Frontal cortex (tissue), 4 donors: ENCODE measurements around the gene LDB2. TPM values are rescaled to one million over a fixed set of nuclear protein-coding genes. Genes with fewer than 3 reads are reported as not detected.
A peak's percentile ranks its signal among the peaks of the same experiment; 100 is the strongest.

ENCODE experiments used
- DNase-seq, 2 donors: peaks; one replicate each; pipeline ENCODE4 v3.0.0; 2012; ENCODE audit warnings: low spot score in 2 of 2
- FAIRE-seq: peaks from 2 replicates; lab custom pipeline; 2012; peaks lifted over from hg19 to GRCh38; lab: Jason Lieb, UNC
- total RNA-seq: library from RNA; depleted of rRNA; stranded (reverse); fragments of >200 nt; gene quantifications from one replicate; pipeline ENCODE4 v1.2.3, GENCODE V29; 2014
- donor health status: control.
- donor health status: control.
- donor health status: control.

The LDB2 gene
- total RNA-seq, 1 donor from 2014 or later, result 216 TPM

GRCh38 chr4:16812041-16812440 is 86.4 kb downstream of the LDB2 start:
- no peak for FAIRE-seq
- DNase-seq, result no peak

- DNase-seq, result no peak
Observed at GRCh38 chr4:16809943-16810342, 88.5 kb downstream of the LDB2 start.

GRCh38 chr4:16809064-16809463 is 89.4 kb downstream of the LDB2 start:
- FAIRE-seq, result no peak
- DNase-seq, result no peak

More at GRCh38 chr4:16809943-16810342, 88.5 kb downstream of the LDB2 start:
- FAIRE-seq, result no peak

GRCh38 chr4:16807355-16807754 is 91.1 kb downstream of the LDB2 start:
- DNase-seq, result no peak
- no peak for FAIRE-seq

GRCh38 chr4:16804581-16804980 is 93.9 kb downstream of the LDB2 start:
- FAIRE-seq (no peak), DNase-seq (no peak)

GRCh38 chr4:16802044-16802443 is 96.4 kb downstream of the LDB2 start:
- FAIRE-seq, result no peak

GRCh38 chr4:16801356-16801755 is 97.1 kb downstream of the LDB2 start:
- FAIRE-seq (no peak), DNase-seq (no peak)

More at GRCh38 chr4:16802044-16802443, 96.4 kb downstream of the LDB2 start:
- DNase-seq, result no peak

- peak in 1 of 2 donors; percentile 12 for DNase-seq
- FAIRE-seq, result no peak
Observed at GRCh38 chr4:16794816-16795445, 103.5 kb downstream of the LDB2 start.

GRCh38 chr4:16791460-16791859 is 107.0 kb downstream of the LDB2 start:
- FAIRE-seq, result no peak
- no peak for DNase-seq

- FAIRE-seq (no peak), DNase-seq (no peak)
Observed at GRCh38 chr4:16790508-16790907, 107.9 kb downstream of the LDB2 start.

GRCh38 chr4:16788868-16789267 is 109.6 kb downstream of the LDB2 start:
- DNase-seq (no peak), FAIRE-seq (no peak)

- DNase-seq (no peak), FAIRE-seq (no peak)
Observed at GRCh38 chr4:16785793-16786527, 112.5 kb downstream of the LDB2 start.

- FAIRE-seq (no peak), DNase-seq (no peak)
Observed at GRCh38 chr4:16783119-16783518, 115.3 kb downstream of the LDB2 start.

- DNase-seq (no peak), FAIRE-seq (no peak)
Observed at GRCh38 chr4:16779028-16779675, 119.3 kb downstream of the LDB2 start.

- FAIRE-seq, result no peak
Observed at GRCh38 chr4:16777726-16778125, 120.7 kb downstream of the LDB2 start.

GRCh38 chr4:16775411-16776154 is 122.9 kb downstream of the LDB2 start:
- FAIRE-seq (no peak), DNase-seq (no peak)

More at GRCh38 chr4:16777726-16778125, 120.7 kb downstream of the LDB2 start:
- DNase-seq, result no peak

GRCh38 chr4:16772366-16772850 is 126.0 kb downstream of the LDB2 start:
- FAIRE-seq, result no peak
- no peak for DNase-seq

GRCh38 chr4:16770710-16771285 is 127.6 kb downstream of the LDB2 start:
- FAIRE-seq, result no peak
- no peak for DNase-seq

- FAIRE-seq (no peak), DNase-seq (no peak)
Observed at GRCh38 chr4:16767861-16768260, 130.6 kb downstream of the LDB2 start.

- DNase-seq, result no peak
- no peak for FAIRE-seq
Observed at GRCh38 chr4:16767251-16767650, 131.2 kb downstream of the LDB2 start.
